PC-9 (cell line): ENCODE results near the gene FAM180A.

ENCODE experiments used
- EZH2 ChIP-seq: fragments of 200-600 bp; sonication (generic); IDR thresholded peaks from 2 replicates; pipeline ENCODE4 v1.8.0; 2017; ENCODE audit warnings: antibody characterized with exemption, low read depth
- TF ChIP-seq, protein P1 (sequence below): fragments of 200-600 bp; sonication (generic); conservative IDR thresholded peaks from 2 replicates; pipeline ENCODE4 v1.6.1; 2017; ENCODE audit warnings: mixed run types, antibody characterized with exemption, mild to moderate bottlenecking, moderate library complexity

DNA sequence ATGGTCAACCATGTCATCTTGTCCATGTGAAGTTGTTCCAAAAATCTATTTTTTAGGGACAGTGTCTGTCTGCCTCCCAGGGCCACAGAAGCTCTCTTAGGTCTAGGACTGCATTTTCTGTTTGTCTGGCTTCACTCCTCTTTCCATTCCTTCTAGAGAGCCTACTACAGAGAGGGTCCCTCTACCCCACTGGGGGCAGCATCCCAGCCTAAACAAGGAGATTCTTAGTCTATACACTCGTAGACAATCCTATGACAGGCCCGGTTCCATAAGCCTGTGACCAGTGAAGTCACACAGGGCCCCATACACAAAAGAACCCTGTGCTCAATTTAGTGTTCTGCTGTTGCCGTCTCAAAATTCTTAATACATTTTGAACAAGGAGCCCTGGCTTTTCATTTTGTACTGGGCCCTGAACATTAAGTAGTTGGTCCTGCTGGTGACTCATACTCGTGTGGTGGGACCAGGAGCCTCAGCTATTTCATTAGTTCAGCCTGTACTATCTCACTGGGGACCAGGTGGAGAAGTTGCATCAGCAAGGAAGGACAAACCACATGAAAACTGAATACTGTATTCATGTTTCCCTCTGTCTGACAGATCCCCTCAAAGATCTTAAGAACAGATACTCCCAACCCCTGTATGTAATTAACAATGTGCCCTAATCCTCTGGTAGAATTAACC, 23.5 kb upstream of the FAM180A start:
- TF ChIP-seq, protein P1, sequence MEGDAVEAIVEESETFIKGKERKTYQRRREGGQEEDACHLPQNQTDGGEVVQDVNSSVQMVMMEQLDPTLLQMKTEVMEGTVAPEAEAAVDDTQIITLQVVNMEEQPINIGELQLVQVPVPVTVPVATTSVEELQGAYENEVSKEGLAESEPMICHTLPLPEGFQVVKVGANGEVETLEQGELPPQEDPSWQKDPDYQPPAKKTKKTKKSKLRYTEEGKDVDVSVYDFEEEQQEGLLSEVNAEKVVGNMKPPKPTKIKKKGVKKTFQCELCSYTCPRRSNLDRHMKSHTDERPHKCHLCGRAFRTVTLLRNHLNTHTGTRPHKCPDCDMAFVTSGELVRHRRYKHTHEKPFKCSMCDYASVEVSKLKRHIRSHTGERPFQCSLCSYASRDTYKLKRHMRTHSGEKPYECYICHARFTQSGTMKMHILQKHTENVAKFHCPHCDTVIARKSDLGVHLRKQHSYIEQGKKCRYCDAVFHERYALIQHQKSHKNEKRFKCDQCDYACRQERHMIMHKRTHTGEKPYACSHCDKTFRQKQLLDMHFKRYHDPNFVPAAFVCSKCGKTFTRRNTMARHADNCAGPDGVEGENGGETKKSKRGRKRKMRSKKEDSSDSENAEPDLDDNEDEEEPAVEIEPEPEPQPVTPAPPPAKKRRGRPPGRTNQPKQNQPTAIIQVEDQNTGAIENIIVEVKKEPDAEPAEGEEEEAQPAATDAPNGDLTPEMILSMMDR = no peak
- TF ChIP-seq EZH2 = no peak
